Pulmonary artery endothelial cell (primary cell): ENCODE measurements around the gene MYO5A. TPM values are rescaled to one million over a fixed set of nuclear protein-coding genes. Genes with fewer than 3 reads are reported as not detected.
"Not testable (repeated sequence)": the region's sequence is repeated elsewhere in the genome, so short reads cannot be mapped to it uniquely, and the experiment has no call there.

Source experiments
- DNase-seq: peaks from one replicate; pipeline ENCODE4 v3.0.0-alpha.2; 2011; ENCODE audit warnings: low read depth, low spot score
- total RNA-seq: library from RNA; depleted of rRNA; stranded (reverse); fragments of >200 nt; gene quantifications from 2 replicates; pipeline ENCODE4 v1.2.3, GENCODE V29; 2014

The MYO5A gene
- 155 and 183 TPM in 2 replicates for total RNA-seq

- DNase-seq: peak; percentile 36
These were observed at the start of gene MYO5A for GRCh38 chr15:52528564-52529340. Gene MYO5A (minus strand): TSS chr15:52528880. CDS start chr15:52528806, 74 bp downstream.

- DNase-seq: no peak
These were observed 48.0 kb upstream of the MYO5A start for GRCh38 chr15:52576692-52577091.

GRCh38 chr15:52575573-52575972 lies 46.9 kb upstream of the MYO5A start:
- not testable (repeated sequence) for DNase-seq

DNA sequence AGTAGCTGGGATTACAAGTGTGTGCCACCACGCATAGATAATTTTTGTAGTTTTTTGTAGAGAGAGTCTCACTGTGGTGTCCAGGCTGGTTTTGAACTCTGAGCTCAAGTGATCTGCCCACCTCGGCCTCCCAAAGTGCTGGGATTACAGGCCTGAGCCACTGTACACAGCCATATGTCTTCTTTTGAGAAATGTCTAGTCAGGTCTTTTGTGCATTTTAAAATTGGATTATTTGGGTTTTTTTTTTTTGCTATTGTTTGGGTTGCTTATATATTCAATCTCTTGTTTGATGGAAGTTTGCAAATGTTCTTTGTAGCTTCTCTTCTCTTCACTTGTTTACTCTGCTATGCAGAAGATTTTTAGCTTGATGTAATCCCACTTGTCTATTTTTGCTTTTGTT lies 46.4 kb upstream of the MYO5A start:
- DNase-seq: no peak

GRCh38 chr15:52574623-52575022 lies 45.9 kb upstream of the MYO5A start:
- DNase-seq: not testable (repeated sequence)

DNA sequence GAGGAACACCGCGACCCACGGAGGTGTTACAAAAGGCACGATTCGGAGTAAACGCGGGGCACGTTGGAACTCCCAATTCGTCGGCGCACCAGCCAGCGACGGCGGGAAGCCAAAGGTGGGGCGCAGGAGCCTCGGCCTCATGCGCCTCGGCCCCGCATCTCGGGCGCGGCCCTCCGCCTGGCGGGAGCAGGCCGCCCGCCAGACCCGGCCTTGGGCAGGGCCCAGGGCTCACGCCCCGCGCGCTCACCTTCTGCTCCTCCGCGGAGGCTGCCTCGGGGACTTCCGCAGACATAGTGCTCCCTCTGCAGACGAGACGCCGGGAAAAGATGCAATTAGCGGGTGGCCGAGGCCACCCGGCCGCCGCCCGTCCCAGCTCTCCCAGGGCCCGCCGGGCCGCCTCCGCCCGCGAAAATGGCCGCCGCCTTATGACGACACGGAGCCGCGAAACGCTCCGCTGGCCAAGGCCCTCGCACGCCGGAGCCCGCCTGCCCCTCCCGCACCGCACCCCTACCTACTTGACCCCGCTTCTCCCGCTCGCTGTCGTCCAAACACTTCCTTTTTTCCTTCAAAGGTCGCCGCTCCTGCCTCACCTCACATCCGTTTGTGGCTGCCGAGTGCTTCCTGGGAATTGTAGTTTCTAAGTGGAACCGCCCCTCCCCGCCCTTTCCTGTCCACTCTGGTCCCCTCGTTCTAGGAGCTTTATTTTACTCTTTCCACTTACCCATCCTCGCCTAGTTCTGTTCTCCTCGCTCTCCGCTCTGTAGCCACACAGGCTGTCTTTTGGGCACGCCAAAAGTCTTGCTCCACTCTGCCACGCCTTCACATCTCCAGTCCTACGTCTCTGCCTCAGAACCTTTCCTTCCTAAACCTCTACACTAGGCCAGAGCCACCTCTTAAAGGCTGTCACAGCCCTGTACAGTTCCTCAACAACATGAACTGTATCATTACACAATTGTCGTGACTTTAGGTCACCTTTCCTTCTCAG lies 40.2 kb upstream of the MYO5A start, which contains the start of gene ARPP19:
TSS of gene ARPP19 (minus strand) at position 430 of the 985 bp plus-strand sequence. CDS start at position 292, 138 bp downstream.
- DNase-seq: peak; percentile 47

GRCh38 chr15:52567871-52568600 lies 39.4 kb upstream of the MYO5A start:
- no peak for DNase-seq

GRCh38 chr15:52566889-52567288 lies 38.2 kb upstream of the MYO5A start:
- no peak for DNase-seq

DNA sequence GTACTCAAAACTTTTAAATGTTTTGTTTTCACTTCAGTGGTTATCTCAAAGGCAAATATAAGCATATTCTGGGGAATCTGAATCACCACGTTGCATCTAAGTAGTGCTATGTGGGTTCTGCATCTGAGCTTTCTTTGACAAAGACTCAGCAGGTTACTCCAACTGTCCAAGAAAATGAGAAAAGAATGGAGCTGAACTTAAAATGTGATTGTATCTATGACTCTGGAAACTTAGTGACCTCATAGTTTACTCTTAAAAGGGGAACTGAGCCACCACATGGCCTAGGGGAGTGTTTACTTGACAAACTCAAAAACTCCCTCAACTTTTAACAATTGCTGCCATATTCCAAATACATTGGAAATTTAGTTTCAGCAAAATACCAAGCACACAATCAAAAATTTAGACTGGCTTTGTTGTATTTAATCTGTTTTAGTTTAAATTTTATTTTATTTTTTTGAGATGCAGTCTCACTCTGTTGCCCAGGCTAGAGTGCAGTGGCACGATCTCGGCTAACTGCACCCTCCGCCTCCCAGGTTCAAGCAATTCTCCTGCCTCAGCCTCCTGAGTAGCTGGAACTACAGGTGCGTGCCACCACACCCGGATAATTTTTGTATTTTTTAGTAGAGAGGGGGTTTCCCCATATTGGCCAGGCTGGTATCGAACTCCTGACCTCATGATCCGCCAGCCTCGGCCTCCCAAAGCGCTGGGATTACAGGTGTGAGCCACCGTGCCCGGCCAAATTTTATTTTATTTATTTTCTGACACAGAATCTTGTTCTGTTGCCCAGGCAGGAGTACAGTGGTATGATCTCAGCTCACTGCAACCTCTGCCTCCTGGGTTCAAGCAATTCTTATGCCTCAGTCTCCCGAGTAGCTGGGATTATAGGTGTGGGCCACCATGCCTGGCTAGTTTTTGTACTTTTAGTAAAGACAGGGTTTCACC lies 37.0 kb upstream of the MYO5A start:
- not testable (repeated sequence) for DNase-seq

DNA sequence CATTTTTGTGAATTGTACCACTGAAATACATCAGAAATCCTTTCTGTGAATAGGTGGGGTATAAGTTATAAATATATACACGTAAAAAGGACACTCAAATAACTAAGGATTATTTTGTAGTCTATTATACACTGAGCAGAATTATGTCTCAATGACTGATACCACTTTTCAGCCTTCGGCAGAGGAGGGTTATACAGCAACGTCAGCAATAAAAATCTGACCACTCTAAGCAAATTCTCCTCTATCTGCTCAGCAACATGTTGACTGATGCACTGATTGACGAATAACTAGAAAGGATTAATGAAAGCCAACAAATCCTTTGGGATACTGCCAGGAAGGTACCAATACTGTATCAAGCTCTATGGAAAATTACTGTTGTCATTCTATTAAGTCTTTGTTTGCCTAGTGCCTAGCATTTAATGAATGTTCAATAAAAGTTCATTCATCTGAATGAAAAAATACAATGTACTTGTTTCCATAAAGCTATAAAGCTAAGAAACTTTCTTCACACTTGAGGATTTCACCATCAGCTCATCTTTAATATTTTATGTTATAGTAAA lies 34.9 kb upstream of the MYO5A start:
- no peak for DNase-seq

GRCh38 chr15:52559575-52559974 lies 30.9 kb upstream of the MYO5A start:
- DNase-seq: no peak

GRCh38 chr15:52559022-52559421 lies 30.3 kb upstream of the MYO5A start:
- no peak for DNase-seq

- DNase-seq: no peak
These were observed 29.5 kb upstream of the MYO5A start for GRCh38 chr15:52558196-52558595.

DNA sequence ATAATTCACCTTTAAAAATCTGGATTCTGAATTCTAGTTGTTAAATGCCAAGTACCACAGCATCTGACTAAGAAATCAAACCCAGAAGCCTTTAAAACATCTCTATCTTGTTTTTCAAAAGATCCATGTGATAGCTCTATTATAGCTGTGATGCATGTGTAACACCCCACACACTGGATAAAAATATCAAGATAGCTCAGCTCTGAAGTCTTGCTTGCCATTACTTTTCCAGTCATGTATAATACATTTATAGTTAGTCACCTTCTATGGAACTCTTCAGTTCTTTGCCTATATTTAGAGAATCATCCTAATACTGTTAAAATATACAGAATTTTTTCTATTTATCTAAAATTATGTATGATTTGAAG lies 28.6 kb upstream of the MYO5A start:
- DNase-seq: no peak

GRCh38 chr15:52556524-52557273 lies 28.0 kb upstream of the MYO5A start:
- no peak for DNase-seq

DNA sequence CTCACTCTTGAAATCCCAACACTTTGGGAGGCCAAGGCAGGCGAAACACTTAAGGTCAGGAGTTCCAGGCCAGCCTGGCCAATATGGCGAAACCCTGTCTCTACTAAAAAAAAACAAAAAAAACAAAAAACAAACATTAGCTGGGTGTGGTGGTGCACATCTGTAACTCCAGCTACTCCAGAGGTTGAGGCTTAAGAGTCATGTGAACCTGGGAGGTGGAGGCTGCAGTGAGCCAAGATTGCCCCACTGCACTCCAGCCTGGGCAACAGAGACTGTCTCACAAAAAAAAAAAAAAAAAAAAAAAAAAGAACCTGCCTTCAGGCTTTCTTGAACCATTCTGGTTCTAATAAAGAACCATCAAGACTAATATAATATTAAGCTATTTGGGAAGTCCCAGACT lies 23.6 kb upstream of the MYO5A start:
- no peak for DNase-seq

DNA sequence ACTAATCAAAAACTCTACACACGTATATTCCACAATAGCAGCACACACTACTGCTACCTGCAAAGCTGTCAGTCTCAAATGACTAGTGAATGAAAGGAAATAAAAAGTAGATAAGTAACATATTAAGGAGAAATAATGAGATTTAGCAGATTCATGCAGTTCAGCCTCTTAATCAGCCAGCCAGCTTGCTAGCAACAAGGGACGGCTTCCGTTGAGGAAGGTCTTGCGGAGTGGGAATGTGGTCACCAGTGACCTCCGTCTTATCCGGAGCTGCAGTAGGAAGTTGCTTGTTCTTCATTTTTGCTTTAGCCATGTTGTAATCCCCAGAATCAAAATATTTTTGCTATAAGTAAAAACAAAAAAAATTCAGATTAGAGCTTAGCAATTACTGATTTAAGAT lies 23.1 kb upstream of the MYO5A start:
- DNase-seq: no peak

DNA sequence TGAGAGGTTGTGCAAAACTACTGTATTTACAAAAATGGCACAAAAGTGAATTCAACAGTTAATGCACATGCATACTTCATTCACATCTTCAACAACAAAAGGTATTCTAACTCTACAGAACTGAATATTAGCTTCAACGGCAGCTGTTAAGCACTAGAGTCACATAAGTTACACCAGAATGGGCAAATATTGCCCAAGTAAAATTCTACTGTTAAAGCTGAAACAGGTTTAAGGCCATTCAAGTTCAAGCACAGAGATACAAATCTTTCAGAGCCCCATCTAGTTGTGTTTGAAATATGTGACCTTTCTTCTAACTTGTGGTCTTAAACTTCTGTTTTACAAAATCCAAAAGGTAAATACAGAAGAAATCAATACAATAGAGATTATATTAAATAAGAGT lies 22.5 kb upstream of the MYO5A start:
- DNase-seq: not testable (repeated sequence)

- DNase-seq: no peak
These were observed 17.5 kb upstream of the MYO5A start for GRCh38 chr15:52546031-52546751.
